GM19324 (cell line): ENCODE results near the gene EFNA5.

Source experiments
- ATAC-seq: cut with Tn5 transposase; IDR thresholded peaks from one replicate; pipeline ENCODE4 v1.9.1; 2021; ENCODE audit warnings: mild to moderate bottlenecking, moderate library complexity; ENCODE audit not compliant: unreplicated experiment, low FRiP score

EFNA5 gene

DNA sequence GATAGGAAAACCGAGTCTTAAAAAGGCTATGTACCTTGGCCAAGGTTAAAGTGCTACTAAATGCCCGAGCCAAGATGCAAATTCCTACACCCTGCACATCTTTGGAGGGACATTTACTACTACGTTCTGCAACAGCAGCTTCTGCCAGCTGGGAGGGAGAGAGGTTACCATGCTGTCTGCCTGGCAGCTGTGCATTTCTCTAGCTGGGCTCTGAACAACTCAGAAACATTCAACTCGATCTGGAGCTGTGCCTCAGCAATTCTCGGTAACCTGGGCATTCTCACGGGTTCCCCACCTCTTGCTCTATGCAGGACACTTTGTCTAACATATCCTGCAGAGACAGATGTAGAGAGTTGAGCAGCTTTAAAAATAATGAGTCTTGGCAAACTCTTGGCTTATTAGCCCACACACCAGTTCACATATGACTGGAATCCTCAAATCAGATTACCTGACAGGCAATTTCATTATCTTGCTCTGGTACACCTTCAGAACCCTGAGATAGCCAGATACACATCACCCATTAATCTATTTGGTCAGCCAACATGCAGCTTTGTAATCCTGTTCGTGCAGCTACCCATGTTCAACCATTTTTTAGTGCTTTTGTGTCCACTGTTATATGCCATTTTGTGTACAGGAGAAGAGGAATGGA lies 115.8 kb downstream of the EFNA5 start:
- ATAC-seq: no peak

DNA sequence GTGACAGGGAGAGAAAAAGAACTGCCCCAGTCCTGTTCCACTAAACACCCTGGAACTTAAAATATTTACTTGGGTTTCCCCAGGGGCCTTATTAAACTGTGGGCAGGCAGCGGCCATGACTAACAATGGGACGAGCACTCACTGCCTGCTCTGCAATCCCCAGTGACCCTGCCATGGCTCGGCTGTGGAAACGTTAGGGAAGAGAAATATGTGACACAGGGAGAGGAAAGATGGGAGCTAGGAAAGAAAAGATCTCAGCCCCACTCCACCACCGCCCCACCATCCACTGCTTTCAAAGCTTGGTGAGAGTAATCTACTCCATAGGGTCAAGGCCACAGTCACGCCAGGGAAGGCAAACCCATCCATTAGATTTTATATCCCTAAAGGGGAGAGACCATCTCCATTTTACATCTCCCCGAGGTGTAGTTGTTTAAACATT lies 117.6 kb downstream of the EFNA5 start:
- ATAC-seq: no peak

DNA sequence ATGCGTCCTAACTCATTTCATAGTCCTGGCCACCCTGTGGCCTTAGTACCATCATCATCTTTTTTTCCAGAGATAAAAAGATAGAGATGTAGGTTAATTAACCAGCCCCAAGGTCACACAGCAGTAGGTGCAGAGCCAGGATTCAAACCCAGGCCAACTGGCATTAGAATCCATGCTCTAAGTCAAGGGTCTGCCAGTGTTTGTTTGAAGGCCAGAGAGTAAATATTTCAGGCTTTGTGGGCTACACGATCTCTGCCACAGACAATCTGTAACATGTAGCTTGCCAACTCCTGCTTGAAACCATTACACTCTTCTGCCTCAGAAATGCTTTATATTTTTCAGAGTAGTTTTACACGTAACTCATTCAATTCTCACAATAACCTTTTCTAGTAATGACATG lies 119.6 kb downstream of the EFNA5 start:
- ATAC-seq: no peak

DNA sequence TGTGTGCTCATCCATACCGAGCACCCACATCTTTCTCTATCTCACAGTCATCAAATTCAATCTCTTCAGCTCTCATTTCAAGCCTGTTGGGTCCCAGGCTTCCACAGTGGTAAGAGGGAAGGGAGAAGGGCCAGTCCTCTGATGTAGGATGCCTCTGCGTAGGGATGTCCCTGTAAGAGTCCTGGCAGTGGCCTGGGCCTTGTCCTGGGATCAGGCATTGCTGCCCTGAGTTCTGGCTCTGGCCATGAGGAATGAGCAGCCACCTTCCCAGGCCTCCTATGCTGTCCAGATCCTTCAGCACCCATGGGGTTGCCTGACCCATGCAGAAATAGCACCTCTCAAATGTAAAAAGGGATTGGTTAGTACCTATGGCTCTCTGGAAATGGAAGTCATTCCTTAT lies 121.2 kb downstream of the EFNA5 start:
- ATAC-seq: no peak

DNA sequence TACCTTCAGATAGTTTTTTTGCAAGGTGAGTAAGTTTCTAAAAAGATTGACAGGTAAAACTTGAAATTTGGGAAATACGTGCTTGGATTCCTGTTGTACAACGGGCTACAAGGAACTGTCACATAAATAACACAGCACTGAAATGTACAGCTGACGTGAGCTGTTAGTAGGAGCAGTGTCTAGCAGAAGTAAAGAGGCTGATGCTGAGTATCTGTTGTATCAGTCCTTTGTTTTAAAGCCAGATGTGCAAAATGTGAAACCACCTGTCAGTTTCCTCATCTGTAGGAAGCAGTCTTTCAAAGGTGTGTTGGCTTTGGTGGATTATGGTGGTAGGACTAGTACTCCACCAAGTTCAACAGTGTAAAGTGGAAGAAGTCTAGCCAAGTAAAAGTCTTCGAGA lies 122.3 kb downstream of the EFNA5 start:
- no peak for ATAC-seq

DNA sequence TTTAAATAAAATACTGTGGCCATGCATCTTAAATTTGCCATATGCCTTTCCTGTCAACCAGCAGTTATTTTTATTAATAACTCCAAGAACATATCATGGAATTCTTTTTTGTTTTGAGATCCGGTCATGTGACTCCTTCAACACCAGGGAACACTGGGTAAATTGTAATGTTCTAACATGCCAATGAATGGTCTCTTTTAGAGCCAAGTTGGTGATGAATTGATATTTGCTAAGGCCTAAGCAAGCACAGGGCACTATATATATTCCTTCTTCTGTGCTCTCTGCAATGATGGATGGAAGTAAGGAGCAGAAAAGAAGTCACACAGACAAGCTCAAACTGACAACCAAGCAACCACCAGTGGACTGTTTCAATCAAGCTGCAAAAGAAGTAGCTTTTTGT lies 124.0 kb downstream of the EFNA5 start:
- ATAC-seq: no peak

DNA sequence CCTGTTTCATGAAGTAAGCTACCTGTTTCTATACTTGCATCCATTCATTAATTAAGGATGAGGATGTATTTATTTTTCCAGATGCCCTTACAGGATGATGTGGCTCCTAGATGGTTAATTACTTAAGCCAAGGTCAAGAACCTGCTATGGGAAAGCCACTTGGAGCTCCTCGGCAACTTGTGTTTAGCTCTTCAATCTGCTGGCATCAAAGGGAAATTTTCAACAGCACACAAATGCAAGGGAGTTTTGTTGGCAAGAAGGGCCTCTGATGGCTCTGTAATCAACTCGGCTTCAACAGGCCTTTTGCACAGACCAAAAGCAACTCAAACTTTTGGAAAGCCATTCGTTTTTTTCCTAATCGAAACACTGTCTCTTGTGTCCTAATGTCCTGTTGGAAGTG lies 125.3 kb downstream of the EFNA5 start:
- ATAC-seq: no peak

DNA sequence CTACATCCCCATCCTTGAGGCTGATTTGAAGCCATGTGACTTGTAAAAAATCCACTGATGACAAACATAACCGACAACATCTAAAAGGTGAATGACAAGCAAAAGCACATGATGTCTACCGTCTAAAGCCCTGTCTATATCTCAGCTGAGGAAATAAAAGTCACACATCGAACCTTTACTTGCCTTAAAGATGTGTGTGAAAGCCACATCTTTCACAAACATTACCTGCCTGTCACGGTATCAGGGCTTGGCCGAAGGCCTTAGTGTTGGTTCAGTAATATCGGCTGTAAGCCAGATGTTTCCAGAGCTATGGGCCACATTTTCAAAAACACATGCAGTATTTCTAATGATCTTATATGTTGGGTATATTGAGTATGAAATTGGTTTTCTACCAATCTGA lies 125.8 kb downstream of the EFNA5 start:
- ATAC-seq: no peak

DNA sequence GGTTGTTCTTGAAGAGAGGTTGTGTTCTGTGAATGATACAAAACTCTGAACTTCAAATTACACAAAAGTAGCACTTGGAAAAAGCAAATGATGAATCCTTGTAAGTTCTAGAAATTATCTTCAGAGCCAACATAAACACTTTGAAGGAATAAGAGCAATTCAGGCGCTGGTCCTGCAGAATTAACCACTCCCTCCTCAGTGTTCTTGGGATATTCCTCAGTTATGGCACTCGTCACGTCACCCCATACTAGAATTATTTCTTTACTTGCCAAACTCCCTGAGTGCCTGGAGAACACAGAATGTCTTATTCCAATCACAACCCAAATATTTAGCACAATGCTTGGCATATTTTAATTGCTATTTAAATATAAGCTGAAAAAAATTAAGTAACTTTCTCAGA lies 126.3 kb downstream of the EFNA5 start:
- no peak for ATAC-seq

DNA sequence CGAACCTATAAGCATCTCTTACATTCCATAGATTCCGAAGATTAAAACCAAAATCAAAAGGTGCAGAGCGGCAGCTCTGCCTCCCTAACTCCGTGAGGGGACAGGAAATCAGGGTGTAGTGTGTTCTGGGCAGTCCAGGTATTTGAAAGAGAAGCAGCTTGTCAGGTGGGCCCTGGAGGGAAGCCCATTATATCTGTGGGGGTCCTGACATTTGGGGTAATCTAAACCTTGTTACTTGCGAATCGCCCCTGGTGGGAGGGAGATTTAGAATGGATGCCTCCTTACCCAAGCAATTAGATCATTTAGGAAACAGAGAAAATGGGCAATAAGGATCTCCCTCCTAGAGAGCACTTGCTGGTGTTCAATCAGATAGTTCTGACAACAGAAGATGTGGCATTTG lies 126.9 kb downstream of the EFNA5 start:
- no peak for ATAC-seq

DNA sequence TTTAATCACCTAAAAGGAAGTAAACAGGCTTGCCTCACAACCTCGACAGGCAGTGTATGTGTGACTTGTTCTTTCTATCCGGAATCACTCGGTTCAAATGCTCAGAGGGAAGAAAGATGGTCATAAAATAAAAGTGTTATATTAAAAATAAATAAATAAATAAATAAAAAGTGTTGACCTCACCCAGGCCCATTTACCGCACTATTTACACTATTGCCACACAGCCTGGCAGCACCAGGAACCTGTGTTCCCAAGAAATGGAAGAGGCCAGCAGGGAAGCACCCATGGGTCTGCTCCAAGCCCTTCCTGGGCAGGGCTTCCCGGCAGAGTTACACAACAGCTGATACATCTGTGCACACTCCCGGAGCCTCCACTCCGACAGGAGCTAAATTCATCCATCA lies 127.9 kb downstream of the EFNA5 start:
- ATAC-seq: no peak

DNA sequence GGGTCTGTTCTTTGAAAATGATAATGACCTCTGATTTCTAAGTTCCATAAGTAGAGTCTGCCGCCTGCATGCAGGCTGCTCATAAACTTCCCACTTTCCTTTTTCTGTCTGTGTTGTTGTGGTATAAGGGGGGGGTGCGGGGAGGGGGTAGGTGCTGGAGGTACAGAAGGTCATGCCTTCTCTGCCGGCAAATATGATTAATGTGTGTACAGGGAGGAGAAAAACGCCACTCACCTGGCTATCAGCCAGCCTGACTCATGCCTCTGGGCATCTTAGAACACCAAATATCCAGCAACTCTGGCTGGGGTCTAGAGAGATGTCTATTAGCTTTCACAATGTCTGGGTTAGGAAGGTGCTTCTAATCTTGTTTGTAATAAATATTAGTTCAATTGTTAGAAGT lies 128.3 kb downstream of the EFNA5 start:
- ATAC-seq: no peak

DNA sequence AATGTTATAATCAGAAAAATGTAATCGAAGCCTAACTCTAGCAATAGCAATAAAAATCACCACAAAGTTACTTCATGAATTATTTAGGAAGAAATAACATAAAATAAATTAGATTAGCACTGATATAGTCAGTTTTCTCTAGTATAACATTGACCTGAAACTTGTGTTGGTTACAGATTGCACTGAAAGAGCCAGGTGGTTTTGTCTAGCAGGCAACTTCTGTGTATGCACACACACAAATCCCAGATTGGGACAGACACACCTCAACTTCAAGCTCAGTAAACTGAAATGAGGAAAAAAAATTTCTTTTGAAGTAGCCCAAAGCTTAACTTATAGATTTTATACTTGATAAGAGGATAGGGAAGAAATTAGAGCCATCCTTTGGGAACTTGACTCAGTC lies 129.3 kb downstream of the EFNA5 start:
- no peak for ATAC-seq

DNA sequence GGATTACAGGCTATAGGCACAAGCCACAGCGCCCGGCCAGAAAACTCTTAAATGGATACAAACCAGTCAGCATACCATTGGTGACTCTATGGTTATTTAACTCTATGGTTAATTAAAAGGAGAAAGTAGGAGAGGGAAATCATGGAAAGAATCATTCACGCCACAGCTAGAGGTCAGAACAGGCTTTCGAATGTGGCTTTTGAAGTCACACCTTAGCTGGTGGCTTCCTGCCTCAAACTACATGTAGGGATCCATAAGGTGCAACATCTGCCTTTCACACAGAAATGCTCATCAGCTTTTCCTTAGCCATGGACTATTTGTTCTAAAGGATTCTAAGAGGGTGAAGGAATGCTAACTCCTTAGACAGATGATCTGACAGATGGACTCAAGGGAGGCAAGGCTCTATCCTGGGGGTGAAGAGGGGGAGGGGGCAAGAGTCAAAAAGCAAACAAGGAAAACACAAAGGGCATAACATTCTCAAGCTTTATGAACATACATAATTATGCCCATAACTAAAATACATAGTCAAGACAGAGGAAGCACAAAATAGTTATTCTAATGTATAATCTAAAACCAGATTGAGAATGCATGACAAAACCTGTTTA lies 130.9 kb downstream of the EFNA5 start:
- ATAC-seq: no peak

DNA sequence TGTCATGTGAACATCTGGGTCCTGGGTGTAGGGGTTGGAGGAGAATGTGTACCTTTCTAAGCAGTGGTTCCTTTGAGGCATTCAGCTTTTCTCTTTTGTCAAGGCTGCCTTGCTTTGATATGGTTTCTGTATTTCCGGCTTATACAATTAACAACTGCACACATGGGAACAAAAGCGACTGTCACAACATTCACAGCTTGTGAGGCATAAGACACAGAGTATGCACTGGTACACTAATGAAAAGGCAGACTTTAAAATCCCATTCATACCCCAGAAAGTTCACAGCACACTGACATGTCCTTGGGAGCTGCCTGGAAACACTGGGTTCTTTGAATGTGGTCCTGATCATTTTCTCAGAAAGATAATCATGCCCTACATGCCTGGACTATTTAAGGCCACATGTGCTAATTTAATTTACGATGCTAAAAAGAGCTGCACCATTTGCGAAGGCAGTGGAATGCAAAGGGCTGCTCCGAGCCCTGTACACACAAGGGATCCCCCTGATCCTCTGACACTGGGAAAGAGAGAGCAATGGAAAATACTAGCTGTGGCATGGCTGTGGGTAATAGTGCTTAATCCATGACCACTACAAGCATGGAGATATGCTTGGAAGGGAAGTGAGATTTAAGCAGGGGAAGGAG lies 131.8 kb downstream of the EFNA5 start:
- no peak for ATAC-seq

DNA sequence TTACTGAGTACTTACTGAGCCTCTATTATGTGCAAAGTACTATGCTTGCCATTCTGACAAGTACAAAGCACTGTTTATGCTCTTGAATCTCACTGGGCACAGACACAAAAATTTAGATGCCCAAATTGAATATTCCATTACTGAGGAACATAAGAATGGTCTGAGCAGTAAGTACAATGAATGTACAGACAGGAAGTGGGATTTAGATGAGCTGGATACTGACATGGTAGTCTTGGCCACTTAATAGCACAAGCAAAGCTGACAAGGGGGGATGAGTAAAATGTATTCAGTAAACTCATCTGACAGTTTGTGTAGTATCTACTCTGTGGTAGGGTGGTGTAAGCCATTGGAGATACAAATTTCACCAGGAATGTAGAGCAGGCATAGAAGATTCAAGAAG lies 132.4 kb downstream of the EFNA5 start:
- no peak for ATAC-seq

DNA sequence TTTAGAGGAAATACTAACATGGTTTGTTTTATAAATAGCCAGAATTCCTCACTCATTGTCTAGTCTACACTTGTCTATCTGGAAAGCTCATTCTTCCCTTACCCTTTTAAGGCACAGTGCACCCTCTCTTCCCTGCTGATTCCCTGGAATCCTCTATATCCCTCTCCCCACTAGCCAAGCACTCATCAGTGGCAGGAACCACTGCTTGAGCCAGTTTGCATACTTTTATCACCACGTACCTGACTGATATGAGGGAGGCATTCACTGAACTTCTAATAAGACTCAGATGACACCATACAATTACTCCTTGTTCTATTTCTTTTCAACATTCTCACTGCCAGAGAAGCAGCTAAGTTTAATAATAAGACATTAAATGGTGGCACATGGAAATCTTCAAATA lies 134.9 kb downstream of the EFNA5 start:
- no peak for ATAC-seq

DNA sequence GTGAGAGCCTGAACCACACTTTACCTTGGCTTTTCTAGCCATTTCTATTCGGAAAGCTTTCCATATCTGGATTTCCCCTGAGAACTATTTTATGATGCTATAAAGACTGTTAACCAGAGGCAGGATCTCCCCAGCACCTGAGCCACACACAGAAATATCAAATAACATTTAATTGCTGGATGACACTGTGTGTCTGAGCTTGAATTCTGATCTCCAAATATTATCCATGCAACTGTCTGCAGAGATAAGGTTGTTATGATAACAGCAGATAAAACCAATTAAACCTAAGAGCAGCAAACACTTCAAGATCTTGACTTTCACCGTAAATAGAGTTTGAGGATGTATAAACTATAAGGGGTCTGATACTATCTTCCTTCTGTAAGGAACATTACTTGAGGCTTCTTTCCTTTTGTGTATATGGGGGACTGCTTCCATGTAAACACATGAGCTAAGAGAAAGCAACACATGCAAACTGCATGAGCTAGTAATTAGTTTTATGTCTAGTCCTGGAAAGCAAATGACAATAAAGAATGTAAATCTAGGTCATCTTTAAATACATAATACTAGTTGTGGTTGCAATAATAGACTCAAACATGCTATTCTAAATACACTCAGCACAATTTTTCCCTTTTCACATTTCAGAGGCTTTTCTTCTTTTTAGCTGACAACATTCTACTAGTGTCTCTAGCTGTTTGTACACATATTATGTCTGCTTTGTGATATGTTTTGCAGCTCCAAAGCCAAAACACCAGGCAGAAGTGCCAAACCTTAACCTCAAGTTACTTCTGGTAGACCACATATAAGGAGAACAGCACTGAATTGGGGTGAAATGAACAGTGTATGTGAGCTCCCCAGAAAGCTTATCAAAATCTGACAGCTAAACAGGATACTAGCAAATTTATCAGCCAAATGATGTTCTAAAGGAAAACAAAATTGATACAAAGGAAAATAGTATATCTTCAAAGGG lies 136.5 kb downstream of the EFNA5 start:
- no peak for ATAC-seq

DNA sequence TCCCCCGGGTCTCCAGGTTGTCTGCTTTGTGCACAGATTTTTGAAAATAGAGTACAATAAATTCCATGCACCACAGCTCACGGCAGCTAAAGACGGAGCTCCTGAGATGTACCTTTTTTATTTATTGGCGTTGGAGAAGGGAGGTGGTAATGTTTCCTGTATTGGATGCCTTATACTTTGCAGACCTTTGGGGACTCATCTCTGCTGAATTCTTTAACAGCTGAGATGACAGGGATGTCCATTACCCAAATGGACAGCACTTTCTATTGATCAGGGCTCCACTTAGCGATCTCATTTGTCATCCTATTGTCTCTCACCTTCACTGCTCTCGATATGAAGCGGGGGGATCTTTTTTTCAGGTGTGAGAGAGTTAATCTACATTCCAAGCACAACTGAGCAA lies 137.8 kb downstream of the EFNA5 start:
- no peak for ATAC-seq

DNA sequence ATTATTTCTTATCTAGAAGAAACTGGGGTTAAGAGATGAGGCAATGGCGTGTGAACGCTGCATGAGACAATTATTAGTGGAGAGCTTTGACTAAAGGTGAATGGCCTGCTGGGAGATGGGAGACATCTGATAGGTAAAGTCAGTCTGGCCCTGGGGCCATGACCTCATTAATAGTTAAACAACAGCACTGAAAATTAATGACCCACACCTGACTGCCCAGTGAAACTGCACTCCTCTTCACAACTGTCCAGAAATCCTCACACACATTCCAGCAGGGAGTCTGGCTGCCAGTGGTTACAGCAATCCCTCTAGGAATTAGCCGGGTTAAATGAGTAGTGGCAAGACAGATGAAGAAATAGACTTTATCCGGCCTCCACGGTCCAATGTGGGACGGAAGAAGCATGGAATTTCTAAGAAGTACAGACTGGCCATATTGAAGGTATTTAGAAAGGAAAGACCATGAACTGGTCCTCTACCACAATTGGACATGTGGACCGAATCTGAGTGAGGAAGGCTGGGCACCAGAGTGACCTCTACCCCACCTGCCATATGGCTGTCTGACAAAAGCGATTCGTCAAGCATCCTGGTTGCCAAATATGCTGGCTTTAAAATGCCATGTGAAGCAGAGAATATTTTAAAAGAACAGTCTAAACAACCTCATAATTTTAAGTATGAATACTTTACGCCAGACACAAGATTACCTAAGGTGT lies 138.4 kb downstream of the EFNA5 start:
- ATAC-seq: no peak
